GM23248 (cell line): ENCODE measurements around the gene ZBTB16. TPM values are rescaled to one million over a fixed set of nuclear protein-coding genes. Genes with fewer than 3 reads are reported as not detected.

ENCODE experiments used
- DNase-seq: peaks from one replicate; pipeline ENCODE4 v3.0.0-alpha.2; 2015
- H2AFZ ChIP-seq: fragments of 200-600 bp; sonication (generic); 2 replicates; pipeline ENCODE4 v1.6.1; 2016; ENCODE audit warnings: antibody characterized with exemption
- H3F3A ChIP-seq: fragments of 200-600 bp; sonication (generic); 2 replicates; pipeline ENCODE4 v1.6.1; 2016; ENCODE audit warnings: mild to moderate bottlenecking, antibody characterized with exemption, mixed run types; ENCODE audit not compliant: insufficient read depth
- H3K27ac ChIP-seq: fragments of 200-600 bp; sonication (generic); 2 replicates; pipeline ENCODE4 v1.5.1; 2016; ENCODE audit warnings: mild to moderate bottlenecking
- H3K27me3 ChIP-seq: fragments of 200-600 bp; sonication (generic); replicated peaks from 2 replicates; pipeline ENCODE4 v1.6.1; 2016; ENCODE audit warnings: mild to moderate bottlenecking; ENCODE audit not compliant: insufficient read depth
- H3K36me3 ChIP-seq: fragments of 200-600 bp; sonication (generic); 2 replicates; pipeline ENCODE4 v1.6.1; 2016; ENCODE audit warnings: low read depth, mild to moderate bottlenecking
- H3K4me1 ChIP-seq: fragments of 200-600 bp; sonication (generic); 2 replicates; pipeline ENCODE4 v1.6.1; 2016; ENCODE audit warnings: mild to moderate bottlenecking; ENCODE audit not compliant: insufficient read depth
- H3K4me2 ChIP-seq: fragments of 200-600 bp; sonication (generic); one replicate; pipeline ENCODE4 v1.6.1; 2016; ENCODE audit warnings: mild to moderate bottlenecking; ENCODE audit not compliant: unreplicated experiment
- H3K4me3 ChIP-seq: fragments of 200-600 bp; sonication (generic); 2 replicates; pipeline ENCODE4 v1.5.1; 2016; ENCODE audit warnings: mild to moderate bottlenecking
- H3K79me2 ChIP-seq: fragments of 200-600 bp; sonication (generic); 2 replicates; pipeline ENCODE4 v1.6.1; 2016; ENCODE audit warnings: mild to moderate bottlenecking; ENCODE audit not compliant: insufficient read depth
- H3K9ac ChIP-seq: fragments of 200-600 bp; sonication (generic); 2 replicates; pipeline ENCODE4 v1.6.1; 2016; ENCODE audit warnings: mild to moderate bottlenecking
- H3K9me2 ChIP-seq: fragments of 200-600 bp; sonication (generic); 2 replicates; pipeline ENCODE4 v1.6.1; 2016; ENCODE audit warnings: mixed run types, mild to moderate bottlenecking, moderate library complexity; ENCODE audit not compliant: insufficient read depth
- H3K9me3 ChIP-seq: fragments of 200-600 bp; sonication (generic); one replicate; pipeline ENCODE4 v1.6.1; 2017; ENCODE audit warnings: low read depth
- H4K20me1 ChIP-seq: fragments of 200-600 bp; sonication (generic); 2 replicates; pipeline ENCODE4 v1.6.0; 2016; ENCODE audit not compliant: insufficient read depth
- EZH2 ChIP-seq: fragments of 200-600 bp; sonication (generic); IDR thresholded peaks from 2 replicates; pipeline ENCODE4 v1.6.1; 2018; ENCODE audit warnings: antibody characterized with exemption, mild to moderate bottlenecking; ENCODE audit not compliant: insufficient read depth, poor library complexity, severe bottlenecking
- EZH2phosphoT487 ChIP-seq: fragments of 200-600 bp; sonication (generic); IDR thresholded peaks from 2 replicates; pipeline ENCODE4 v1.6.1; 2018; ENCODE audit warnings: antibody characterized with exemption, moderate library complexity, mild to moderate bottlenecking, low read depth; ENCODE audit not compliant: insufficient read depth
- WGBS, 2 experiments: methylation state at CpG; one replicate each; pipeline ENCODE4 v1.1.6; 2015 to 2017; ENCODE audit warnings: low lambda C conversion rate in 2 of 2, low coverage in 1 of 2; ENCODE audit errors: missing lambda C conversion rate in 2 of 2; 5-methylcytosine and 5-hydroxymethylcytosine counted together
- in situ Hi-C: fragments of 300-500 bp; cut with MboI; formaldehyde crosslinking; loops from 2 replicates; pipeline ENCODE4 v1.15.0; 2020
- polyA plus RNA-seq: library from polyadenylated mRNA; unstranded; fragments of >200 nt; fragmentation: Nextera tagmentation; extraction: Ambion mirVana; gene quantifications from 2 replicates; pipeline ENCODE4 v1.2.1, GENCODE V29; 2016
- total RNA-seq: library from RNA; depleted of rRNA; stranded (reverse); fragments of >200 nt; shearing (Covaris generic); gene quantifications from 2 replicates; pipeline ENCODE4 v1.2.3, GENCODE V29; 2014

Gene ZBTB16
- total and polyA plus RNA-seq, 2 experiments from 2014 or later: not detected

DNA sequence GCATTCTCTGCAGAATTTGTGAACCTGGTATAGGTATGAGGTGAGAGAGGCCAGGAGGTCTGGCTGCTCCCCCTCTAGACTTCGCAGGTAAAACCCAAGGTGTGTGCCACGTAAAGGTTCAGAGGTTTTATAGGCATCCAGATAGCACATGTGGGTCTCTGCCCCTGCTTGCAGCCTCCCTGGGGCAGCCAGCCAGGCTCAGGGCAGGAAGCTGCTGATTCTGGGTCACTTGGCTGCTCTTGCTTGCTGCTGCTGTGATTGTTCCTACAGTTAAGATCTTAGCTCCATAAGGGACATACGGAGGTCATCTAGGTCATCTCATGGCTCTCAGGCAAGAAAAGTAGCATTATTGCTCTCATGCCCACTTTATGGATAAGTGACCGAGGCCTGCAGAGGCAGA lies 30.2 kb downstream of the ZBTB16 start:
- H3K4me3 ChIP-seq: no peak overlapping the region
- no peaks in the 10 kb centered on the region for H3F3A ChIP-seq

DNA sequence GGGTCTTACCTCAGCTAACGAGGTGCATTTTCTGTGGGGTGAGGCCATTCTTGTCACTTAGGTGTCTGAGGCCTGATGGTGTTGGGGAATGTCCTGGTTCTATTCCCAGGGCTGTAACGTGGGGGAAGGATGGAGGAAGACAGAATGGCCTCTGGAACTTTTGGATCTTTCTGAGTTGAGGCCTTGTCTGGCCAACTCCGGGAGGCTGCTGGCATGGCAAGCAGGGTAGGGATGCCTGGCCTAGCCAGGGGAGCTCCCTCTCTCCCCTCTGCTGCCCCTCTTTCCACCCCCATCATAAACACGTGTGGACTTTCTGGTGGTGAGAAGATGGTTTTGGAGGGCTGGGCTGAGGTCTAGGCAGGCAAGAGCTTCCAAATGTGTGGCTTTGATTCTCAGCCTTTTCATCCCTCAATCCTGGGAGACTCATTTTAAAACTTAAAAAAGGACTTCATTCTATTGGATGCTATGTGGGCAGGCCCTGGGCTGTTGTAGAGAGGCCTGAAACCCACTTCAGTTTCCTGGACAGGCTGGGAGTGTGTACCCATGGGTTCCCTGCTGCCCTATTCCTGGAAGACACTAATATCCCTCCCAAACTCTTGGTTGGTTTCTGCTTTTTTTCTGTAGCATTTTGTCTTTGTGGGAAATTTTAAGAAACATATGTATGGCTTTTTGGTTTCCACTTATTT lies 30.9 kb downstream of the ZBTB16 start:
- H3K4me1 ChIP-seq: no peaks in the 10 kb centered on the region
- no peaks in the 10 kb centered on the region for H4K20me1 ChIP-seq
- no peak overlapping the region for H3K27ac ChIP-seq
- H2AFZ ChIP-seq: no peak overlapping the region
- no peaks in the 10 kb centered on the region for H3K9me3 ChIP-seq
- in situ Hi-C loops: no loop called here
- DNase-seq: no peak
- H3K79me2 ChIP-seq: no peaks in the 10 kb centered on the region
- TF ChIP-seq EZH2 (no peak), EZH2phosphoT487 (no peak)
- no peaks in the 10 kb centered on the region for H3K9me2 ChIP-seq
- no peaks in the 10 kb centered on the region for H3K36me3 ChIP-seq
- H3K4me2 ChIP-seq: no peak overlapping the region
- WGBS, 2 experiments: 44 to 46% methylated on average over 4 of the region's 4 CpGs
- no peak overlapping the region for H3K9ac ChIP-seq
- no peak overlapping the region for H3K4me3 ChIP-seq
- H3F3A ChIP-seq: no peaks in the 10 kb centered on the region
- no peaks in the 10 kb centered on the region; the same call in none of the 2 replicates for H3K27me3 ChIP-seq

More for the DNA sequence above, 30.2 kb downstream of the ZBTB16 start:
- Histone ChIP-seq H3K9ac (no peak overlapping the region), H2AFZ (no peak overlapping the region), H4K20me1 (no peaks in the 10 kb centered on the region), H3K4me1 (no peaks in the 10 kb centered on the region), H3K4me2 (no peak overlapping the region), H3K27ac (no peak overlapping the region), H3K27me3 (no peaks in the 10 kb centered on the region; the same call in none of the 2 replicates), H3K9me3 (no peaks in the 10 kb centered on the region), H3K36me3 (no peaks in the 10 kb centered on the region), H3K9me2 (no peaks in the 10 kb centered on the region), H3K79me2 (no peaks in the 10 kb centered on the region)
- no peak for TF ChIP-seq EZH2phosphoT487
- TF ChIP-seq EZH2: no peak
- no peak for DNase-seq
- in situ Hi-C loops: no loop called here
- 78 to 84% methylated on average over 4 of the region's 4 CpGs for WGBS, 2 experiments

GRCh38 chr11:114090976-114091375 lies 31.5 kb downstream of the ZBTB16 start:
- no peak for TF ChIP-seq EZH2
- no peak for TF ChIP-seq EZH2phosphoT487
- Histone ChIP-seq H3K4me2 (no peak overlapping the region), H3K4me1 (no peaks in the 10 kb centered on the region), H3K9me3 (no peaks in the 10 kb centered on the region), H3K9me2 (no peaks in the 10 kb centered on the region), H2AFZ (no peak overlapping the region), H3K36me3 (no peaks in the 10 kb centered on the region), H3K4me3 (no peak overlapping the region), H3K9ac (no peak overlapping the region), H3K27me3 (no peaks in the 10 kb centered on the region; the same call in 1 of the 2 replicates), H3K79me2 (no peaks in the 10 kb centered on the region), H3K27ac (no peak overlapping the region), H3F3A (no peaks in the 10 kb centered on the region), H4K20me1 (no peaks in the 10 kb centered on the region)
- no peak for DNase-seq
- WGBS, 2 experiments: 84 to 87% methylated on average over 10 of the region's 10 CpGs
- in situ Hi-C loops: no loop called here

GRCh38 chr11:114091516-114092397 lies 32.2 kb downstream of the ZBTB16 start:
- TF ChIP-seq EZH2: no peak
- TF ChIP-seq EZH2phosphoT487: no peak
- Histone ChIP-seq H3K9ac (no peak overlapping the region), H3K27me3 (no peaks in the 10 kb centered on the region; the same call in 1 of the 2 replicates), H3K4me2 (no peak overlapping the region), H3K79me2 (no peaks in the 10 kb centered on the region), H4K20me1 (no peaks in the 10 kb centered on the region), H3F3A (no peaks in the 10 kb centered on the region), H3K4me3 (no peak overlapping the region), H3K9me2 (no peaks in the 10 kb centered on the region), H3K36me3 (no peaks in the 10 kb centered on the region), H3K9me3 (no peaks in the 10 kb centered on the region), H3K27ac (no peak overlapping the region), H3K4me1 (no peaks in the 10 kb centered on the region), H2AFZ (no peak overlapping the region)
- in situ Hi-C loops: no loop called here
- no peak for DNase-seq
- WGBS, 2 experiments: 79% methylated on average over 17 of the region's 17 CpGs
